Fibroblast of skin of right quadriceps (primary cell): Measurements from ENCODE around the gene FRMPD2.
"Not testable (repeated sequence)": the region's sequence is repeated elsewhere in the genome, so short reads cannot be mapped to it uniquely, and the experiment has no call there.

ENCODE experiments used
- DNase-seq: peaks from one replicate; pipeline ENCODE4 v3.0.0-alpha.2; 2013

Gene FRMPD2

GRCh38 chr10:48194830-48195229 lies 79.7 kb downstream of the FRMPD2 start:
- DNase-seq, result no peak

GRCh38 chr10:48193556-48193955 lies 80.9 kb downstream of the FRMPD2 start:
- DNase-seq, result no peak

GRCh38 chr10:48192881-48193450 lies 81.5 kb downstream of the FRMPD2 start:
- DNase-seq, result no peak

GRCh38 chr10:48187713-48188485 lies 86.6 kb downstream of the FRMPD2 start:
- DNase-seq, result no peak

- no peak for DNase-seq
Measured at GRCh38 chr10:48187126-48187525, 87.4 kb downstream of the FRMPD2 start.

GRCh38 chr10:48186264-48186804 lies 88.2 kb downstream of the FRMPD2 start:
- DNase-seq, result not testable (repeated sequence)

GRCh38 chr10:48184224-48184623 lies 90.3 kb downstream of the FRMPD2 start:
- no peak for DNase-seq

- DNase-seq, result not testable (repeated sequence)
Measured at GRCh38 chr10:48172715-48173114, 101.8 kb downstream of the FRMPD2 start.

- DNase-seq, result not testable (repeated sequence)
Measured at GRCh38 chr10:48160670-48161069, 113.8 kb downstream of the FRMPD2 start.

- DNase-seq, result not testable (repeated sequence)
Measured at GRCh38 chr10:48160163-48160562, 114.3 kb downstream of the FRMPD2 start.

- DNase-seq, result not testable (repeated sequence)
Measured at GRCh38 chr10:48154211-48155140, 120.0 kb downstream of the FRMPD2 start.

- not testable (repeated sequence) for DNase-seq
Measured at GRCh38 chr10:48147643-48148042, 126.9 kb downstream of the FRMPD2 start.

- DNase-seq, result not testable (repeated sequence)
Measured at GRCh38 chr10:48143721-48144642, 130.5 kb downstream of the FRMPD2 start.

- DNase-seq, result not testable (repeated sequence)
Measured at GRCh38 chr10:48140949-48141348, 133.5 kb downstream of the FRMPD2 start.

GRCh38 chr10:48139953-48140850 lies 134.3 kb downstream of the FRMPD2 start:
- DNase-seq, result not testable (repeated sequence)

- DNase-seq, result not testable (repeated sequence)
Measured at GRCh38 chr10:48128954-48129353, 145.5 kb downstream of the FRMPD2 start.

GRCh38 chr10:48126251-48126650 lies 148.2 kb downstream of the FRMPD2 start:
- DNase-seq, result not testable (repeated sequence)

- not testable (repeated sequence) for DNase-seq
Measured at GRCh38 chr10:48125631-48126030, 148.9 kb downstream of the FRMPD2 start.

GRCh38 chr10:48122618-48123017 lies 151.9 kb downstream of the FRMPD2 start:
- DNase-seq, result not testable (repeated sequence)

- not testable (repeated sequence) for DNase-seq
Measured at GRCh38 chr10:48110277-48110676, 164.2 kb downstream of the FRMPD2 start.
